Stimulated activated CD4-positive, alpha-beta T cell treated with anti-CD3 and anti-CD28 coated beads, Interleukin-1b, Interleukin-23, amount 100 ng/mL, for 24 hours (primary cell): ENCODE measurements around the gene EPM2AIP1.
"Not testable (repeated sequence)": the region's sequence is repeated elsewhere in the genome, so short reads cannot be mapped to it uniquely, and the experiment has no call there.

Experiments used
- DNase-seq, 4 experiments: peaks; one replicate each; pipeline ENCODE4 v3.0.0-alpha.2; 2020; ENCODE audit warnings: low read depth in 4 of 4, low spot score in 1 of 4

The EPM2AIP1 gene

DNA sequence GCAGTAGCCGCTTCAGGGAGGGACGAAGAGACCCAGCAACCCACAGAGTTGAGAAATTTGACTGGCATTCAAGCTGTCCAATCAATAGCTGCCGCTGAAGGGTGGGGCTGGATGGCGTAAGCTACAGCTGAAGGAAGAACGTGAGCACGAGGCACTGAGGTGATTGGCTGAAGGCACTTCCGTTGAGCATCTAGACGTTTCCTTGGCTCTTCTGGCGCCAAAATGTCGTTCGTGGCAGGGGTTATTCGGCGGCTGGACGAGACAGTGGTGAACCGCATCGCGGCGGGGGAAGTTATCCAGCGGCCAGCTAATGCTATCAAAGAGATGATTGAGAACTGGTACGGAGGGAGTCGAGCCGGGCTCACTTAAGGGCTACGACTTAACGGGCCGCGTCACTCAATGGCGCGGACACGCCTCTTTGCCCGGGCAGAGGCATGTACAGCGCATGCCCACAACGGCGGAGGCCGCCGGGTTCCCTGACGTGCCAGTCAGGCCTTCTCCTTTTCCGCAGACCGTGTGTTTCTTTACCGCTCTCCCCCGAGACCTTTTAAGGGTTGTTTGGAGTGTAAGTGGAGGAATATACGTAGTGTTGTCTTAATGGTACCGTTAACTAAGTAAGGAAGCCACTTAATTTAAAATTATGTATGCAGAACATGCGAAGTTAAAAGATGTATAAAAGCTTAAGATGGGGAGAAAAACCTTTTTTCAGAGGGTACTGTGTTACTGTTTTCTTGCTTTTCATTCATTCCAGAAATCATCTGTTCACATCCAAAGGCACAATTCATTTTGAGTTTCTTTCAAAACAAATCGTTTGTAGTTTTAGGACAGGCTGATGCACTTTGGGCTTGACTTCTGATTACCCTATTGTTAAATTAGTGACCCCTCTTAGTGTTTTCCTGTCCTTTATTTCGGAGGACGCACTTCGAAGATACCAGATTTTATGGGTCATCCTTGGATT lies 674 bp upstream of the EPM2AIP1 start, which contains the start of gene MLH1:
Gene MLH1 (plus strand): TSS at position 193 of the 958 bp plus-strand sequence. CDS start 30 bp downstream, at position 223.
- DNase-seq = peak; percentile 87 to 98 (median 95)

DNA sequence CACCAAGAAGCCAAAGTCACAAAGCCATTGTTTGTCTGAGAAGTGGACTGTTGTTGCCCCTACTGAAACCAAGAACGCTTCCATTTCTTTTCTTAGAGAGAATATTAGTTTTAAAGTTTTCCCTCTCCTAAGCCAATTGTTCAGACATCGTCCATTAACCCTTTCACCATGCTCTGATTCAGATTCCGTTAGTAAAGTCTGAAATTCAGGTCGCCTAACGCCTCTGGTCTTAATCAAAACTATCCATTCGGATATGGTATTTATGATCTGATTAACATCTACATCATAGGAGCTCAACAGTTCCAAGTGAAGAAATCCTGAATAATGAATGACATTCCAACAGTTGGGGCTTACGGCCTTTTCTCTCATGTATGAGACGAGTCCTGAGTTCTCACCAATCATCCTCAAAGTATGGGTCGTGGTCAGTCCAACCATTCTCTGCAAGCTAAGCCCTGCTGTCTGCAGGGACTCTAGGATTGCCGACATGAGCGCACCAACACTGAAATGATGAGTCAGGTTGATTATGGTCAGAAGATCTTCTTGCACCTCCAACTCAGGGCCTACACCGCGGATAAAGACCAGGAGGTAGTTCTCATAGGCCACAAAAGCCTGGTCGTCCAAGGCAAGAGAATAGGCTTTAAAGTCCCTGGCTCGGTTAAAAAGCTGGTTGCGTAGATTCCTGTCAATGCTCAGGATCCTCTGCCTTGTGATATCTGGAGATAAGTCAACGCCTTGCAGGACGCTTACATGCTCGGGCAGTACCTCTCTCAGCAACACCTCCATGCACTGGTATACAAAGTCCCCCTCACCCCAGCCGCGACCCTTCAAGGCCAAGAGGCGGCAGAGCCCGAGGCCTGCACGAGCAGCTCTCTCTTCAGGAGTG lies 767 bp downstream of the EPM2AIP1 start:
- DNase-seq = peak in 1 of 4 experiments; percentile 4

DNA sequence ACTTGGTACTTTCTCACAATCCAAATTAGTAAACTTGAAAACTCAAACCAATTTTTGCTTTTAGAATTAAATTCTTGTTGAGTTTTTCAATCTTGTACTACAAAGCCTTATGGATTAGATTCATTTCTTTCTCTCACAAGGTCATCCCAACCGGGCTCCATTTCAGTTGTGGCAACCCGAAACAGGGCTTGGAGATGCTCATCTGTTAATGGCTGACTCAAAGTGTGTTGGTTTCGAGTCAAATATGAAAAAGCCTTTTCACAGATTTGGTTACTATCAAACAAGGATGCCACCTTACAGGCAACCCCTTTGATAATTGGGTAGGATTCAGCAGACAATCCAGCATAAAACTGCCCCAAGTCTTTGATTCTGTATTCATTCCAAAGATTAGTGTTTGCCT lies 1.8 kb downstream of the EPM2AIP1 start:
- DNase-seq = no peak

DNA sequence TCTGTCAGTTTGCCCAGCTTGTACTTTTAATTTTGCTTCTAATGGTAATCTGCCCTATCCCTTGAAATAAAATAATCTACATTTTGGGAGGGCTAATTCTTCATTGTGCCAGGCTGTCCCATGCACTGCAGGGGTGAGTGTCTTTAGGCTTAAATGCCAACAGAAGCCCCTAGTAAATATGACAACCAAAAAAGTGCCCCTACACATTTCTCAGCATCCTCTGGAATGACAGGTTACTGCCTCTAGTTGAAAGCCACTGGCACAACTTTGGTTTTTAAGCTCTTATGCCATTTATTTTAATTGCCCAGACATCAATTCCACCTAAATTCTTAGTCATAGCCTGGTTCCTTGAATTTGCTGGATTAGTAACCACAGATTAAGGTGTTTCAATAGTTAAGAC lies 3.4 kb downstream of the EPM2AIP1 start:
- DNase-seq = no peak

DNA sequence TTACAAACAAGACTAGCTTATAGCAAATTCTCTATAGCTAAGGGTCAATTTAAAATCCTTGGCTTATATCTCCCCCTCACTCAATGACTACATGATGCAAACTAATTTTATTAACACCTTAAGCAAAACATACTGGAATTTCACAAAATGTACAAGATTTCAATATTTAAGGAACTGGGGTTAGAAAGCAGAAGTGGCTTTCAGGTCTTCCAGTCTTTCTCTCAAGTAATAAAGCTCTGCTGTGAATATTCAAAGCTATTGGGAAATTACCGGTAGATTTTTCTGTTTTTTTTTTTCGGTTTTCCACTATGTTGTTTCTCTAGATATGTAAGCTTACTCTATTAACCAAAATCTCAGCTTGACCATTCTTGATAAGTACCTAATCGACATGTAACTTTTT lies 3.9 kb downstream of the EPM2AIP1 start:
- no peak for DNase-seq

DNA sequence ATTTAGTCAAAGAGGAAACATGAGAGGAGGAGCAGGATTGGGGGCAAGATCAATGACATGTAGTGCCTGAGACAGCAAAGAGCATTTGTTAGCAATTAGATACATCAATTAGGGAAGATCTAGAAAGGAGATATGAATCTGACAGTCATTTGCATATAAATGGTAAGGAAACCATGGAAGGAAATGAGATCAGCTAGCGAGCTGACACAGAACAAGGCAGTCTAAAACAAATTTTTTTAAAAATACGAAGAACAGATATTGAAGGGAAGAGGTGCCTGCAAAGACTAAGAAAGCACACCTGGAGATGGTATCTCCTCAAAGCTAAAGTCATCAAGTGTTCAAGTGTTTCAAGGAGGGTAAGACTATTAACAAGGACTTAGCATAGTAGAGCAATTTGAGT lies 4.6 kb downstream of the EPM2AIP1 start:
- DNase-seq = no peak

DNA sequence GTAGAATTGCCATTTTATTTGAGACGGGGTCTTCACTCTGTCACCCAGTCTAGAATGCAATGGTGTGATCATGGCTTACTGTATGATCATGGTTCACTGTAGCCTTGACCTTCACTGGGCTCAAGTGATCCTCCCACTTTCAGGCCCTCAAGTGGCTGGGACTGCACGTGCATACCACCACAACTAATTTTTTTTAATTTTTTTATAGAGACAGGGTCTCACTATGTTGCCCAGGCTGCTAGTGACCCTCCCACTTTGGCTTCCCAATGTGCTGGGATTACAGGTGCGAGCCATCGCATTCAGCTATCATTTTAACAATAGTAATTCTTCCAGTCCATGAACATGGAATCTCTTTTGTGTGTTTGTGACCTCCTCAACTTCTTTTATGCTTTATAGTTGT lies 11.9 kb downstream of the EPM2AIP1 start:
- no peak for DNase-seq

DNA sequence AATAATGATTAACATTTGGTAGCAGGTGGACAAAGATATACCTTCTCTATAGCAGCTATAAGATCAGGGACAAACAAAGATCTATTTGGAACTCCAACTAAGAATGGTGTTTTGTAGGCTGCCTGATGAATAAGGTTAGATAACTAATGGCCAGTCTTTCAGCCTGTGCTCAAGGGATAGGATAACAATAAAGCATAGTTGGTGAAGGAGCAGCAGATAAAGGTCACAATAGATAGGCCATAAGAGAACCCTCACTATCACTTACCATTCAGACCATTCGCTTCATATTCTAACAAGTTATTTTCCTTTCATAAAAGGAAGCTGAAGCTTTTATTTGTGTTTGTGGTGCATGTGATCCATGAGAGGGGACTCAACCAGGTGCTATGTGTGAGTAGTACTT lies 19.8 kb downstream of the EPM2AIP1 start:
- no peak for DNase-seq

DNA sequence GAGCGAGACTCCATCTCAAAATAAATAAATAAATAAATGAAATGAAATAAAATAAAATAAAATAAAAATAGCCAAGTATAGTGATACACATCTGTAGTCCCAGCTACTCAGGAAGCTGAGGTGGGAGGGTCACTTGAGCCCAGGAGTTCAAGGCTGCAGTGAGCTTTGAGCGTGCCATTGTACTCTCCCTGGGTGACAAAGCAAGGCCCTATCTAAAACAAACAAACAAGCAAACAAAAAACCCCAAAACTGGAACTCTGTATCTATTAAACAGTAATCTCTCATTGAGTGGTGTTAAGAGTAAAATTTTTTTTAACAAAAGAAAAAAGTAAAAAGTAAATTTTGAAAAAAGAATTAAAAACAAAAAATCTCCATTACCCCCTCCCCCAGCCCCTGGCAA lies 20.8 kb downstream of the EPM2AIP1 start:
- DNase-seq = no peak

DNA sequence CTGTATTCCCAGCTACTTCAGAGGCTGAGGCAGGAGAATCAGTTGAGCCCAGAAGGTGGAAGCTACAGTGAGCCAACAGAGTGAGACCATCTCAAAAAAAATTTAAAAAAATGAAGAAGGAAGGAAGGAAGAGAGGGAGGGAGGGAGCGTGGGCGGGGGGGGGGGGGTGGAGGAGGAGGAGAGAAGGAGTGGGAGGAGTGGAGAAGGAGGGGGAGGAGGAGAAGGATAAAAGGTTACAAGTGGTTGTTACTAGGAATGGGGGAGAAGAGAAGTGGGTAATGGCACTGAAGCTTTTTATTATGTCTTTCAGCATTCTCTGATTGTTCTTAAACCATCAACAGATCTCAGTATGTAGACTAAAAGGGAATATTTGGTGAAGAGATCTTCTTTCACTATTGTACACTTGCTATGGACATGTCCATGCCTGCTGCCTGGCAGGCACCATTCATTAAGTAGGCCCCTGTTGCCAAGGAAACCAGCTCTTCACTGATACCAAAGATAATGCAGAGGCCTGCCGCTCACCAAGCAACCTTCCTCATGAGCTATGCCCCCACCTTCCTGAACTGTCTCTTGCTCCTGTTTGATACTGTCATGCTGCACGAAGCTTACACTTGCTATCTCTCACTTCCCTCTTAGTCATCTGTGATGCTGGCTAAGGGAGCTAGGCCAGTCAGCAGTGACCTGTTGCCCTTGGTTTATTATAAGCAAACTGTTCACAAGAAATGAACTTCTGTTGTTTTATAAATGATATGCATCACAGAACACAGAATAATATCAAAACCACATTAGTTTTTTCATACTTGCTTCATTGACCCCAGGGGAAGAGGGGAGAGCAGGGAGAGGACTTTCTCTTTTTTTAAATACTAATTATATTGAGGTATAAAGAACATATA lies 23.1 kb downstream of the EPM2AIP1 start:
- no peak for DNase-seq

DNA sequence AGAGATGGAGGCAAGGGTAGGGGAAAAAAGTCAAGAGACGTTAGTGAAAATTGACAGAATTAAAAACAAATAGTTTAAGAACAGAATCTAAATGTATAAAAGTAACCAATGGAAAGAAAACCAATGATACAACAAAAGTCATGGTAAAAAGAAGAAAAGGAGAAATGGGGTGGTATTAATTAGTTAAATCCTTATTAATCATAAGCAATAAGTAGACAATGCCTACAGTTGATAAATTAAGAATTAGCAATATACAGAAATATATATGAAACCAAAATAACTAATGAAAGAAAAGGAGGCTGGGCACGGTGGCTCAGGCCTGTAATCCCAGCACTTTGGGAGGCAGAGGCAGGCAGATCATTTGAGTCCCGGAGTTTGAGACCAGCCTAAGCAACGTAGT lies 23.8 kb downstream of the EPM2AIP1 start:
- no peak for DNase-seq

DNA sequence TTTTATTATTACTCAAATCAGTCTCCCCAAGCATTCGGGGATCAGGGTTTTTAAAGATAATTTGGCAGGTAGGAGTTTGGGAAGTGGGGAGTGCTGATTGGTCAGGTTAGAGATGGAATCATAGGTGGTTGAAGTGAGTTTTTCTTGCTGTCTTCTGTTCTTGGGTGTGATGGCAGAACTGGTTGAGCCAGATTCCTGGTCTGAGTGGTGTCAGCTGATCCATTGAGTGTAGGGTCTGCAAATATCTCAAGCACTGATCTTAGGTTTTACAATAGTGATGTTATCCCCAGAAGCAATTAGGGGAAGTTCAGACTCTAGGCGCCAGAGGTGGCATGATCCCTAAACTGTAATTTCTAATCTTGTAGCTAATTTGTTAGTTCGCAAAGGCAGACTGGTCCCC lies 27.5 kb downstream of the EPM2AIP1 start:
- no peak for DNase-seq

DNA sequence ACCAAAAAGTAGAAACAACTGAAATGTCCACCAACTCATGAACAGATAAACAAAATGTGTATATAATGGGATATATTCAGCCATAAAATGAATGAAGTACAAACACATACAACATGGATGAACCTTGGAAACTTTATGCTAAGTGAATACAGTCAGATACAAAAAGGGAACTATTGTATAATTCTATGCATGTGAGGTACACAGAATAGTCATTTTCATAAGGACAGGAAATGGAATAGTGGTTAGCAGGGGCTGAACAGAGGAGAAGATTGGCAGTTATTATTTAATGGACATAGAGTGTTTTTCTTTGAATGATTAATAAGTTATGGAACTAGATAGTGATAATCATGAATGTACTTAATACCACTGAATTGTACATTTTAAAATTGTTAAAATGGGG lies 28.1 kb downstream of the EPM2AIP1 start:
- no peak for DNase-seq

DNA sequence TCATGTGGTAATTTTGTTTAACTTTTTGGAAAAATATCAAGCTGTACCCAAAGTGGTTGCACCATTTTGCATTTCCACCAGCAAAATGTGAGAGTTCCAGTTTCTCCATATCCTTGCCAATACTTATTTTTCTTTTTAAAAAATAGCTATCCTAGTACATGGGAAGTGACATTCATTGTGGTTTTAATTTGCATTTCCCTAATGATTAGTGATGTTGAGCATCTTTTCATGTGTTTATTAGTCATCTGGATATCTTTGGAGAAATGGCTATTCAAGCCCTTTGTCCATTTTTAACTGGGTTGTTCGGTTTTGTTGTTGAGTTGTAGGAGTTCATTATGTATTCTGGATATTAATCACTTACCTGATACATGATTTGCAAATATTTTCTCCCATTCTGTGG lies 28.6 kb downstream of the EPM2AIP1 start:
- no peak for DNase-seq

DNA sequence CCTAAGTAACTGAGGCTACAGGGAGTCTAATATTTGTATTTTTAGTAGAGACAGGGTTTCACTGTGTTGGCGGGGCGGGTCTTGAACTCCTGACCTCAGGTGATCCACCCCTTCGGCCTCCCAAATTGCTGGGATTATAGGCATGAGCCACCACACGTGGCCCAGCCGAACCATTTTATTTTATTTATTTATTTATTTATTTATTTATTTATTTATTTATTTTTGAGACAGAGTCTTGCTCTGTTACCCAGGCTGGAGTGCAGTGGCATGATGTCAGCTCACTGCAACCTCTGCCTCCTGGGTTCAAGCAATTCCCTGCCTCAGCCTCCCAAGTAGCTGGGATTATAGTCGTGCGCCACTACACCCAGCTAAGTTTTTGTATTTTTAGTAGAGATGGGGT lies 29.9 kb downstream of the EPM2AIP1 start:
- not testable (repeated sequence) for DNase-seq

DNA sequence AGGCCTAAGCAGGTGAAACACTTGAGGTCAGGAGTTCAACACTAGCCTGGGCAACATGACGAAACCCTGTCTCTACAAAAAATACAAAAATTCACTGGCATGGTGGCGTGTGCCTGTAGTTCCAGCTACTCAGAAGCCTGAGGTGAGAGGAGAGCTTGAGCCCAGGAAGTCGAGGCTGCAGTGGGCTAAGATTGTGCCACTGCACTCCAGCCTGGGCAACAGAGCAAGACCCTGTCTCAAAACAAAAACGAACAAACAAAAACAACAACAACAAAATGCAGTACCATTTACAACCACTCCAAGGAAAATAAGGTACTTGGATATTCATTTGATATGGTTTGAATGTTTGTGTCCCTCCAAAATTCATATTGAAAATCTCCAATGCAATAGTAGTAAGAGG lies 32.4 kb downstream of the EPM2AIP1 start:
- DNase-seq = no peak

DNA sequence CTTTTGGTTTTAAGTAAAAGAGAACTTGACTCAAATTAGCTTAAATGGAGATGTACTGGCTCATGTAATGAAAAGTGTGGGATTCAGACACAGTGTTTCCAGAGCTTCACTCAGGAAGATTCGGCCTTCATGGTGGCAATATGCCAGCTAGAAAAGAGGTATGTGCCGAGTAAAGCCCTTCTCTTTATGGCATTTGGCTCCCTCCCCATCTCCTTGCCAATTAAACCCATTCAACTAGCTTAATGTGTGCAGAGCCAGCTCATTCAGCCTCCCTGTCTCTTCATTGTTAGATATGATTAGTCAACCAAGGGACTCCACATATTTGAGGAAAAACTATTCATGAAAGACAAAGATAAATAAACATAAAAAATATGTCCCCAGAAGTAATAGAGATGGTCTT lies 33.1 kb downstream of the EPM2AIP1 start:
- no peak for DNase-seq

DNA sequence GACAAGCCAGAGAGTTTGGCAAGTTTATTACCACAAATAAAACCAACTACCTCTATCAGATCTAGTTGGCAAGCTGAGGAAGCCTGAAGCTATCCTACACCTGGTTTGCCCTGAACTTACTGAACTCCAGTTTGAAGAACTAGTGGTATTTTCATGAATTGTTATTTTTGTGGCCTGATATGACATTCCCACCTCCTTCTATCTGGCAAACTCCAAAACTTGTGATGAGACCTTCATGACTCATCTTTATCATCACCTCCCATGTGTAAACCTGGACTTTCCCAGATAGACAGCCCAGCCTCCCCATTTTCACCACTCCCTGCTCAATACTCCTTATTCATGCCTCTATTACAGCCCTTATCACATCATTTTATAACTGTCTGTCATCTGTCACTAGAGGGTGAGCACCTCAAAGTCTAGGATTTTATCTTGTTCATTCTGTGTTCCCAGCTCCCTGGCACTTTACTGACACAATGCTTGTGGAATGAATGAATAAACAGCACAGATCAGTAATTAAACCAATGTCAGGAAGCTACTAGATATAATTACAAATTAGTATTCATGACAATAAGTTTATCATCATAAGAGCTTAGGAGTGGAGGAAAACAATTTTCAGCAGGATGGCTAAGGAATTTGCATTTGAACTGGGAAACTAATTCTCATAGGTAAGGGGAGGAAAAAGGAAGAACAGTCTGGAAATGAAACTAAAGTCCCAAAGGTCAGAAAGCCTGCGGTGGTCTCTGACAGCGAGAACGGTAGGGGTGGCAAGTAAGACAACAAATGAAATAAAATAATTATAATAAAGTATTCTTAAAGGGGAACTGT lies 34.9 kb downstream of the EPM2AIP1 start:
- no peak for DNase-seq

DNA sequence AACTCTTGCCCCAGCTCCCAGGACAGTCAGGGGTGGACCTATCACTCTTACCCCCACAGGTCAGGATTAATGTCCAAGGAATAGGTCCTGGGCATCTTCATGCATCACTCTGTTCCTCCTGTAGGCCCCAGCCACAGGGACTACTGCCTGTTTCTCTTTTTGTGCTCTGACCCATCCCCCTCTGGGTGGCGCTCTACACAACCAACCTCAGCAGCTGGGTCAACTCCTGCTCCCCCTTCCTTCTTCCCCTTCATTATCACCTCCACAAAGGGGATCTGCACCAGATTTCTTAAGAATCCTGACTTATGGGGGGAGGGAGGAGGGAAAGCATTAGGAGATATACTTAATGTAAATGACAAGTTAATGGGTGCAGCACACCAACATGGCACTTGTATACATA lies 35.9 kb downstream of the EPM2AIP1 start:
- no peak for DNase-seq

DNA sequence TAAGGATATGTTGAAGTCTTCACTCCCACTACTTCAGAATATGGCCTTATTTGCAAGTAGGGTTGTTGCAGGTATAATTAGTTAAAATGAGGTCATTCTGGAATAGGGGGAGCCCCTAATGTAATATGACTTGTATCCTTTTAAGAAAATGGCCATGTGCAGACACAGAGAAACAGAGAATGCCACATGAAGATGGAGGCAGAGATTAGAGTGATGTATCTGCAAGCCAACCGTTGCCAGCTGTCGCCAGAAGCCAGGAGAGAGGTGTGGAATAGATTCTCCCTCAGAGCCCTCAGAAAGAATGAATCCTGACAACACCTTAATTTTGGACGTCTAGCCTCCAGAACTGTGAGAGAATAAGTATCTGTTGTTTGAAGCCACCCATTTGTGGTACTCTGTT lies 36.8 kb downstream of the EPM2AIP1 start:
- DNase-seq = no peak
